Left lobe of liver (tissue), 2 donors: ENCODE data around the gene MBD3L3. TPM values are rescaled to one million over a fixed set of nuclear protein-coding genes. Genes with fewer than 3 reads are reported as not detected.
"Not testable (repeated sequence)": the region's sequence is repeated elsewhere in the genome, so short reads cannot be mapped to it uniquely, and the experiment has no call there.

ENCODE experiments used
- ATAC-seq: fragments of 200-7000 bp; cut with Tn5 transposase; one replicate; pipeline ENCODE4 v1.9.1; 2020; ENCODE audit warnings: mild to moderate bottlenecking, moderate library complexity
- DNase-seq: peaks from one replicate; pipeline ENCODE4 v3.0.0-alpha.2; 2020; ENCODE audit warnings: low spot score
- total RNA-seq: library from RNA; stranded (reverse); gene quantifications from one replicate; pipeline ENCODE4 v1.2.1, GENCODE V29; 2021
- donor health status: DM: no; HTN: no; CAD: no; lungs with moderate emphysema.
- donor health status: DM: no; HTN: yes; CAD: no.

Gene MBD3L3
- total RNA-seq, 1 donor from 2014 or later, result not detected

- DNase-seq, result no peak
- no peak for ATAC-seq
These were observed 5.4 kb upstream of the MBD3L3 start for GRCh38 chr19:7063764-7064418.

- ATAC-seq (no peak), DNase-seq (no peak)
These were observed 4.9 kb upstream of the MBD3L3 start for GRCh38 chr19:7063339-7063738.

GRCh38 chr19:7059977-7060376 lies 1.5 kb upstream of the MBD3L3 start:
- not testable (repeated sequence) for DNase-seq, ATAC-seq

GRCh38 chr19:7056371-7056770 lies 2.1 kb downstream of the MBD3L3 start:
- DNase-seq, ATAC-seq: not testable (repeated sequence)

- ATAC-seq, DNase-seq: not testable (repeated sequence)
These were observed 2.8 kb downstream of the MBD3L3 start for GRCh38 chr19:7055679-7056078.

GRCh38 chr19:7054635-7055368 lies 3.7 kb downstream of the MBD3L3 start:
- ATAC-seq, result not testable (repeated sequence)

GRCh38 chr19:7052896-7053295 lies 5.6 kb downstream of the MBD3L3 start:
- DNase-seq, ATAC-seq: not testable (repeated sequence)

More at GRCh38 chr19:7054635-7055368, 3.7 kb downstream of the MBD3L3 start:
- DNase-seq, result not testable (repeated sequence)

GRCh38 chr19:7051421-7051820 lies 7.1 kb downstream of the MBD3L3 start:
- not testable (repeated sequence) for DNase-seq, ATAC-seq

GRCh38 chr19:7049021-7049420 lies 9.5 kb downstream of the MBD3L3 start, which contains the start of gene MBD3L2:
TSS of gene MBD3L2 (plus strand) at chr19:7049321. CDS start at chr19:7049374, 53 bp downstream.
- not testable (repeated sequence) for ATAC-seq, DNase-seq

GRCh38 chr19:7041563-7041962 lies 16.9 kb downstream of the MBD3L3 start:
- not testable (repeated sequence) for DNase-seq, ATAC-seq

- not testable (repeated sequence) for ATAC-seq, DNase-seq
These were observed 18.4 kb downstream of the MBD3L3 start, which contains the start of gene MBD3L4 for GRCh38 chr19:7040079-7040478. TSS of gene MBD3L4 (minus strand) at chr19:7040179. CDS start at chr19:7040144, 35 bp downstream.

GRCh38 chr19:7030278-7030677 lies 28.2 kb downstream of the MBD3L3 start, which contains the start of gene MBD3L5:
TSS of gene MBD3L5 (plus strand) at chr19:7030578. CDS start at chr19:7030612, 34 bp downstream.
- not testable (repeated sequence) for ATAC-seq, DNase-seq

- DNase-seq, ATAC-seq: not testable (repeated sequence)
These were observed 29.7 kb downstream of the MBD3L3 start for GRCh38 chr19:7028790-7029189.

- not testable (repeated sequence) for DNase-seq, ATAC-seq
These were observed 37.1 kb downstream of the MBD3L3 start, which contains the start of gene MBD3L2B for GRCh38 chr19:7021331-7021730. TSS of gene MBD3L2B (minus strand) at chr19:7021431. CDS start at chr19:7021397, 34 bp downstream.

- no peak for ATAC-seq
- no peak for DNase-seq
These were observed 39.6 kb downstream of the MBD3L3 start for GRCh38 chr19:7018828-7019227.

GRCh38 chr19:7013678-7014077 lies 44.8 kb downstream of the MBD3L3 start:
- no peak for DNase-seq
- ATAC-seq, result no peak

- DNase-seq (no peak), ATAC-seq (no peak)
These were observed 47.5 kb downstream of the MBD3L3 start for GRCh38 chr19:7010722-7011593.

GRCh38 chr19:7007859-7008258 lies 50.6 kb downstream of the MBD3L3 start:
- ATAC-seq (no peak), DNase-seq (no peak)
